HTR-8/SVneo (cell line): ENCODE data around the gene MAEL.
"Not testable (repeated sequence)": the region's sequence is repeated elsewhere in the genome, so short reads cannot be mapped to it uniquely, and the experiment has no call there.

ENCODE experiments used
- DNase-seq: peaks from one replicate; pipeline ENCODE4 v3.0.0; 2011; ENCODE audit warnings: low spot score, mixed read lengths; ENCODE audit not compliant: insufficient read length
- FAIRE-seq: peaks from 2 replicates; lab custom pipeline; 2011; peaks lifted over from hg19 to GRCh38; lab: Jason Lieb, UNC

The MAEL gene

DNA sequence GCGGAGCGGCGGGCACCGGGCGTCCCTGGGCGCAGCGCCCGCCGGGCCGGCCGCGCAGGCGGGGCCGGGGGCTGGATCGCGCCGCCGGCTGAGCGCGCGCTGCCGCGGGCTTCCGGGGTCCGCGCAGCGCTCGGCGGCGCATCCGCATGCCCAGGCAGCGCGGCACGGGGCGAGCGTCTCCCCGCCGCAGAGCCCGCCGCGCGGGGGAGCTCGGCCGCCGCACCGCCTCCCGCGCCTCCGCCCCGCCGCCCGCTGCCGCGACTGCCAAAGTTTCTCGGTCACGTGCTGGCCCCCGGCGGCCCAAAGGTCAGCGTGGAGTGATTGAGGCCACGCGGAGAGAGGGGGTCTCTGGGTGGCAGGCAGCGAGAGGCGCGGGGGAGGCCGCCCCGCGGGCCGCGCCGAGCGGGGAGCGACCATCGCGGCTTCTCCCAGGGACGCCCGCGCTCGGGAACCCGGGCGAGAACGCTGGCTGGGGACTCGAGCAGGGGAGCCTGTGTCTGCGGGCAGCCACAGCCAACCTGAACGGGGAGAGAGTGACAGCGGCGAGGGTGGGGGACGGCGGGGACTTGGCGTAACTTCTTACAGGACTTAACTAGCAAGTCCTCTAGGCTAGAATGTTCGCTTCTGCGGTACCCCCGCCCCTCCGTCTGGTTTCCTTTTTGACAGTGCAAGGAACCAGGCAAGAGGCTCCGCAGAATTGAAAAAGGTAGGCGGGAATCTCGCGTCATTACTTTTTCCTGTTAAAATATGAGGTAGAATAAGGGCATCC lies 13.5 kb upstream of the MAEL start, which contains the start of gene ILDR2:
TSS of gene ILDR2 (minus strand) at position 180 of the 769 bp plus-strand sequence. CDS start 272 bp downstream, outside the sequence.
- no peak for FAIRE-seq
- DNase-seq: no peak

DNA sequence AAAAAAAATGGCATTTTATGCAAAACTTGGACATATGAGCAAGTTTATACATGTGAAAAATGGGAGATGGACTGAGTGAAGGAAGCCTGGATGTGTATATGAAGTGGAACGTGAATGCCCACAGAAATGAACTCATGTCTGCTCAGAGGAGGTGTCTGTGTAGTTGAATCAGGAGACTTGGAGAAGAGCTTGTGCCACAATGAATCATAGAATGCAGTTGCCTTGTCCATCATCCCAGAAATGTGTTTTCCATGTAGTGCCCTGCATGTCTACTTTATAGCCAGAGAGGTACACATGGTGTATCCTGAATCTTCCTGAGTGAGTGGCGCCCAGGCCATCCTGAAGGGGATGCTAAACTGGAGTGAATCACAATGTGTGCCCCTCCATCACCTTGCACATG lies 11.1 kb upstream of the MAEL start:
- FAIRE-seq (no peak), DNase-seq (no peak)

DNA sequence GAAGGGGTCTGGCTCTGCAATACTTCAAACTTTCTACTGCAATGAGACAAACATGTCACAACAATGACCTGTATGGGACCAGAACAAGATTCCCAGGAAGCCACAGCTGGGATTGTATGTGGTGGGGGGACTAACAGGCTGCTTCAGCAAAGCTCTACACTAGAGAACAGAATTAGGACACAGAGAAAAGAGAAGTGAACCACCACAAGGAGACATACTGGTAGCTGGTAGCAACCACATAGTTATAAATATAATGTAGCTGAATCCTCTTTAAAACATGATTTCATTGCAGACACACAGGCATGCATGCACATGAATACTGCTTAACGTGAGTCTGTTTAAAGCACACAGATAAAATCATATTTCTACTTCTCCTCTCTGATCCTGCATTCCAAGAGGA lies 10.3 kb upstream of the MAEL start:
- DNase-seq (no peak), FAIRE-seq (no peak)

DNA sequence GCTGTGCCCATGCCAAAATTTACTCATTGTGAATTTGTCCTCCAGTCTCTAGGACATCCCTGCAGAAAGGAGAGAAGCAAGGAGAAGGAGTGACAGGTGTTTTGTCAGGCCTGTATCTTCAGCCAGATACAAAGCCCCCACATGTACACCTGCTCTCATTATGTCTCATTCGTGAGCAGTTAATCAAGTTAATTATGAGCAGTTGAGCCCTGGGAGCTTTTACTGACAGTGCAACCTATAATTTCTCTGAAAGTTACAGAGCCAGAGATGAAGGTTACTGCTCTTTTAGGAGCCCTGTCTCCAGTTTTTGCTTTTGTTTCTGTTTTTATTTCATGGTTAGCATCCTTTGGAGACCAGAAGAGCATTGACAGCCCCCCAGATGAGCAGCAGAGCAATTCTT lies 8.7 kb upstream of the MAEL start:
- DNase-seq (no peak), FAIRE-seq (no peak)

DNA sequence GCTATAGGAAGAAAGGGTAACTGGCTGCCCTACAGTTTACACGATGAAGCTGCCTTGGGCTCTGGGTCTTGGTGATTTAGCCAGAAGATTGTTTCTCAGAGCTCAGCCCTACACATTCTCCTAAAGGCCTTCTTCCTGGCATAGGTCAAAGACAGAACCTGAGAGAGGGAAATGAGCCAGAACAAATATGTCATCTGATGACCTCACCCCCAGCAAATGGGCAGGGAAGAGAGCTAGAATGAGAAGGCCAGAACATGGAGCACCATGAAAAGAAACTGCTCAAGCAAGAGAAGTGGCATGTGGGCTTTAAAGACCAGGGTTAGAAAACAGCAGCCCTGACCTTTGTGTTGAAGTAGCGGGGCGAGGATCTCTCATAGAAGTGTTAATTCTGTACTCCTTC lies 8.3 kb upstream of the MAEL start:
- no peak for DNase-seq
- no peak for FAIRE-seq

DNA sequence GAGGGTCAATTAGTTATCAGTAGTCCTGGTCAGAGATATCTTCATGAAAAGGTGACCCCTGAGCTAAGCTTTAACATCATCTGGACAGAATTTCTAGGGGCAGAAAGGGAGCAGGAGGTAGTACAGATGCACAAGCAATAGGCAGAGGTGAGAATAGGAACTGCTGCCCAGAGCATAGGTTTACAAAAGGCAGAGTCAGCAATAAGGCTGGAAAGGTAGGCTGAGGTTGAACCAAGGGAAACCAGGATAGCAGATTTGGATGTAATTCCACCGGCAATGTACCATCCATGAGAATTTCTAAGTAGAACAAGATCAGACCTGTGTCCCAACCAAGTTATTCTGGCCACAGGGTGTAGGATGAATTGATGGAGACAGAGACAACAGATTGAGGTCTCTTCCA lies 7.5 kb upstream of the MAEL start:
- no peak for FAIRE-seq
- no peak for DNase-seq

DNA sequence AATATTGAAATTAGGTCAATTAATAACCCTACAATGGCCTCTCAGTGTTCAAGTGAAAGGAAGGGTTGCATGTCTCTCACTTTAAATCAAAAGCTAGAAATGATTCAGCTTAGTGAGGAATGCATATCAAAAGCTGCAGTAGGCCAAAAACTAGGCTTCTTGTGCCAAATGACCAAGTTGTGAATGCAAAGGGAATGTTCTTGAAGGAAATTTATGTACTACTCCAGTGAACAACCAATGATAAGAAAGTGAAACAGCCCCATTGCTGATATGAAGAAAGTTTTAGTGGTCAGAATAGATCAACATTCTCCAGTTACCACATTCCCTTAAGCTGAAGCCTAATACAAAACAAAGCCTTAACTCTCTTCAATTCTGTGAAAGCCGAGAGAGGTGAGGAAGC lies 10.0 kb downstream of the MAEL start:
- no peak for FAIRE-seq

DNA sequence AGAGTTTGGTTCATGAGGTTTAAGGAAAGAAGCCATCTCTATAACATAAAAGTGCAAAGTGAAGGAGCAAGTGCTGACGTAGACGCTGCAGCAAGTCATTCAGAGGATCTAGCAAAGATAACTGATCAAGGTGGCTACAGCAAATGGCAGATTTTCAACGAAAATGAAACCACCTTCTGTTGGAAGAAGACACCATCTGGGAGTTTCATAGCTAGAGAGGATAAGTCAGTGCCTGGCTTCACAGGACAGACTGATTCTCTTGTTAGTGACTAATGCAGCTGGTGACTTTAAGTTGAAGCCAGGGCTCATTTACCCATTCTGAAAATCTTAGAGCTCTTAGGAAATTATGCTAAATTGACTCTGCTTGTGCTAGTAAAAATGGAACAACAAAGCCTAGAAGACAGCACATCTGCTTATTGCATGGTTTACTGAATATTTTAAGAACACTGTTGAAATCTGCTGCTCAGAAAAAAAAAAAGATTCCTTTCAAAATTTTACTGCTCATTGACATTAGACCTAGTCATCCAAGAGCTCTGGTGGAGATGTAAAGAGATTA lies 10.5 kb downstream of the MAEL start:
- DNase-seq (no peak), FAIRE-seq (no peak)

More for the DNA sequence above, 10.0 kb downstream of the MAEL start:
- DNase-seq: no peak

DNA sequence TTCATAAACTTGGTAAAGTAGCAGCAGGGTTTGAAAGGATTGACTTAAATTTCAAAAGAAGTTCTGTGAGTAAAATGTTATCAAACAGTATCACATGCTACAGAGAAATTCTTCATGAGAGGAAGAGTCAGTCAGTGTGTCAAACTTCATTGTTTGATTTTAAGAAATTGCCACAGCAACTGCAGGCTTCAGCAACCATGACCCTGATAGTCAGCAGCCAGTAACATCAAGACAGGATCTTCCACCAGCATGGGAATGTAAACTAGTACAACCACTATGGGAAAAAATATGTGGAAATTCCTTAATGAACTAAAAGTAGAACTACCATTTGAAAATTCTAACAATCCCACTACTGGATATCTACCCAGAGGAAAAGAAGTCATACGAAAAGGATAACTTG lies 11.5 kb downstream of the MAEL start:
- DNase-seq: no peak
- FAIRE-seq: no peak

DNA sequence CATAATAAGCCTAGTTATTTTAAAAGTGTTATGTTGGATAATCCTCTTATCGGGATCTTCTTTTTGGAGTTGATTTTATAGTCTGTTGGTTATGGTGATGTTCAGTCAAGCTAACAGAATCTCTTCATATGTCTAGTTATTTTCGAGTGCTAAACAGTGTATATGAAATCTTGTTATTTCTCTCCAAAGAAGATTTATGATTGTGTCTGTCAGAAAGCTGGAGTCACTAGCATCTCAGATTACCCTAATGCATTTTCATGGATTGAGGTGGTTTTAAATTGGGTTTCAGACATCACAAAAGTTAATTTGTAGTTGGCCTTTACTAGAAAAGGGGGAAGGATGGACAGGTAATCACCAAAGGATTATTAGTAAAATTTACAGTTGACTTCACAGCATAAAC lies 13.3 kb downstream of the MAEL start:
- DNase-seq: no peak
- no peak for FAIRE-seq

DNA sequence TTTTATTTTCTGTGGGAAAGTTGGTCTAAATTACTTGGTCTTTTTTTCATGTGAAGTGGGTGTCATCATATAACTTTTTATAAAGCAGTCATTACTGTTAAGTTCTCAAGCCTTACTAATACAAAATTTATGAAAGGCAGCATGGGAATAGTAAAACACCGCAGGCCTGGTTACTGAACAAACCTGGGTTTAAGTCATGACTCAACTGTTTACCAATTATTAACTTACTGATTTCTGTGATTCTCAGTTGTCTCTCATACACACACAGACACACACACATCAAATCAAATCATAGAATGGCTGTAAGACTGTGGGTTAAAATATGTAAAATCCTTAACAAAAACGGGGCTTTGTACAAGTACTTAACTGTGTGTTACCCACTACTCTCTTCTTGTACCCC lies 14.6 kb downstream of the MAEL start:
- DNase-seq (no peak), FAIRE-seq (no peak)

DNA sequence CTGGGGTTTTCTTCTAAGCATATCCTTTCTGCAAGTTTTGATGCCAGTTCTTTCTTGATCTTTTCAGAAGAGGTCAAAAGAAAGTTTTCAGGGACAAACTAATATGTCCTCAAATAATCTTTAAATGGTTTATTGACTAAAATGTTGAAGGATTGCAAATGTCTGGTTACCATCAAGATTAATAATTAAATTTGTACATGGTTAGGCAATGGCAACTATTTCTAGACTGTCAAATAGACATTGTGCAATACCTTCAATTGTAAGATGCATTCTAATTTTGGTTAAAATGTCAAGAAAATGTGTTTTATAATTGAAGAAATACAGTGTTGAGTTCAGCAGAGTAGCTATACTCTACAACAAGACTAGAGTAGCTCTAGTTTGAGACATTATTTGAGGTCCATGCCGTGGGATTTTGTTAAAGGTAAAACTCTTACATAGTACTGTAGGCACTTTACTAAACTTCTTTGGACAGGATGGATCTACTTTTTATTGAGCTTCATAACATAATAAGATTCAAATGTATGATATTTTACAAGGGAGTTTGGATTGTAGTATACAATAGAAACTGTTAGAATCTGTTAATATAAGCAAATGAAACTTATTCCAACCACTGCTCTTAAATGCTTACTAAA lies 22.6 kb downstream of the MAEL start:
- no peak for DNase-seq
- FAIRE-seq: no peak

DNA sequence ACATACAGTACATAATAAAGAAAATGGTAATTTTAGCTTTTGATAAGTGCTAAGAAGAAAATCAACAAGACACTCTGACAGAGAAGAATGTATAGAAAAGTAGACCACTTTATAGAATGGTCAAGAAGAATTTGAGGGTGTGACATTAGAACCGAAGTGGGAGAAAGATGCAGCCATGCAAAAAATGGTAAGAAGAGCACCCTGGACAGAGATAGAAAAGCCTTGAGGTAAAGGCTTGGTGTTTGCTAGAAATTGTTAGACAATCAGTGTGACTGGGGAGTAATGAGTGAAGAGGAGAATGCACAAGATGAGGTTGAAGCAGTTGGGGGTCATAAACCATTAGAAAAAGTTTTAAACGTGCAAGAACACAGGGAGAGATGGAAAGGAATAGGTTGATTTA lies 23.5 kb downstream of the MAEL start:
- DNase-seq (no peak), FAIRE-seq (no peak)

DNA sequence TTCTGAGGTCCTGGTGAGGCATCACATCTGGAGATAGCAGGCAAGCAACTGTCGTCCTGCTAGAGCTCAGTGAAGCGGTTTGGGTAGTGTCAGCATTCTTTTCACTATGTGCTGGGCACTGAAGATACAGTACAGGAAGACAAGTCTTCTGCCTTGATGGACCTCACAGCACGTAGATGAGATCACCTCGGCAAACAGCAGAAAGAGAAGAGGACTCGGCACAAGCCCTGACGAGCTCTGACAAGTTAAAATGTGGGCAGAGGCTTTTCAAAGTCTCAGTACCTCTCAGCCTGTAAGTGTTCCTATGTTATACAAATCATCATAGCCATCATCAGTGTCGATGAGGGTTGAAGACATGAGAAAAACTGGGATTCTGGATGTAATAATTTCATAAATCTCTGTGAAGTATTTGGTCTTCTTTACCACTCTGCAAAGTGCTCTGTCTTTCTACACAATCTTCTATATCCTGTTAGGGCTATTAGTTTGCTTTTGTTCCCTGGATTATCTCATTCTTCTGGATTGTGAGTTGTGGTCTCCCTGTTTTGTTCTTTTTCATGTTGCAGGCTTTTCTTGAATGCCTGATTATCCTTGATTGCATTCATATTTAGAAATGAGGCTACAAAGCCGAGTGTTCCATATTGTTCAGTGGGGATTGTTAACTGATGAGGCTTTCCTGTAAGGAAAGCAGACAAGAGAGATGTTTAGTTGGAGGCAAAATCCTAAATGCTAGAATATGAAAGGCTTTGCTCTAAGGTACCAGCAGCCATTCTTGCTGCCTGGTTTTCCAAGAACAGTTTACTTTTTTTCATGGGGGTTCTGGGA lies 24.2 kb downstream of the MAEL start:
- FAIRE-seq: no peak
- no peak for DNase-seq

DNA sequence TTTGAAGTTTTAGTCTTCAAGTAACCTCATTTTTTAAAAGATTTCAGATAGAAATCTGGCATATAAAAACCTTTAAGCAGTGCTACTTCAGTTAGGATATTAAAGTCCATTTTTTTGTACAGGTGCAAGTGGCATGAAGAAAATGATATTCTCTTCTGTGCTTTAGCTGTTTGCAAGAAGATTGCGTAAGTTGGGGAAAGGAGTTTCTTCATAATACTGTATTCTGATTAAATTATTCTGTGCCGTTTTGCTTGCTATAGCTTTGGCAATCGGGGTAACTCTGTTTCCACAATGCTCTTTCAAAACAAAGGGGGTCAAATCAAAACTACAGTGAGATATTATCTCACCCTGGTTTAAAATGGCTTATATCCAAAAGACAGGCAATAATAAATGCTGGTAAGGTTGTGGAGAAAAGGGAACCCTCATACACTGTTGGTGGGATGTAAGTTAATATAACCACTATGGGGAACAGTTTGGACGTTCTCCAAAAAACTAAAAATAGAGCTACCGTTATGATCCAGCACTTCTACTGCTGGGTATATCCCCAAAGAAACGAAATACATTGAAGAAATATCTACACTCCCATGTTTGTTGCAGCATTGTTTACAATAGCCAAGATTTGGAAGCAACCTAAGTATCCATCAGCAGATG lies 27.1 kb downstream of the MAEL start:
- FAIRE-seq: no peak

DNA sequence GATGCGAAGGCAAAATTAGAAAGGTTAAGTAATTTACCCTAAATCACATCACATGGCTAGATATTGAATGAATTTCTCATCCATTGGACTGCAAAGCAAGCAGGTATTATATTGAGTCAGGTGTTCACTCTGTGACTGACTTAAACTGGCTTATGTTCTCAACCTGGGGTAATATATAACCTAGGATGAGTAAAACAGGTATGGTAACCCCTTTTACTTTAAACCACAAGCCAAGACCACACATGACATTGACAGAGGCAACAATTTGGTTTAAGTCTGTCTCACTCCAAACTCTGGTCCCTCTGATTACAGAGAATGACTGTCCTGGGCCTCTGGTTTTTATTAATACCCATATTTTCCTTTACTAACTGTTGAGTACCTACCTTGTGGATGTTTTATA lies 33.3 kb downstream of the MAEL start:
- DNase-seq (no peak), FAIRE-seq (no peak)

More for the DNA sequence above, 27.1 kb downstream of the MAEL start:
- DNase-seq: no peak

DNA sequence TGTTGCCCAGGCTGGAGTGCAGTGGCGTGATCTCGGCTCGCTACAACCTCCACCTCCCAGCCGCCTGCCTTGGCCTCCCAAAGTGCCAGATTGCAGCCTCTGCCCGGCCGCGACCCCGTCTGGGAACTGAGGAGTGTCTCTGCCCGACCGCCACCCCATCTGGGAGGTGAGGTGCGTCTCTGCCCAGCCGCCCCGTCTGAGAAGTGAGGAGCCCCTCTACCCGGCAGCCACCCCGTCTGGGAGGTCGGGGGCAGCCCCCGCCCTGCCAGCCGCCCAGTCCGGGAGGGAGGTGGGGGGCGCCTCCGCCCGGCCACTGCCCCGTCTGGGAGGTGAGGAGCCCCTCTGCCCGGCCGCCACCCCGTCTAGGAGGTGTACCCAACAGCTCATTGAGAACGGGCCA lies 40.5 kb downstream of the MAEL start:
- not testable (repeated sequence) for FAIRE-seq

DNA sequence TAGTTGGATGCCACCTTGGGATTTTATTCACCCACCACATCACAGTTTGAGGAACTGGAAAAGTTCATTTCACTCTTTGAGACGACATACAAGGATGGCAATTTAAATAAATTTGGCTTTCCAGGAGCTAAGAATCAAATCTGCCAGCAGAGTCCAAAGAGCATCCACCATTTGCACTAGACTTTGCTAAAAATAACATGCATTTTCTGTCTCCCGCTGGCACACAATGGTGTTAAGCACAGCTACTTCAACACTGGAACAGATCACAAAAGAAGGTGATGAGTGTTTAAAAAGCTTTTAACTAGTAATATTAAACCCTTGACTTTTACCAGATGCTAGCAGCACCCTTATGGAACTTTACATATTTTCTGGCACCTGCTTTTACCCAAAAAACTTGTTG lies 44.6 kb downstream of the MAEL start:
- DNase-seq (no peak), FAIRE-seq (no peak)

More for the DNA sequence above, 40.5 kb downstream of the MAEL start:
- not testable (repeated sequence) for DNase-seq

DNA sequence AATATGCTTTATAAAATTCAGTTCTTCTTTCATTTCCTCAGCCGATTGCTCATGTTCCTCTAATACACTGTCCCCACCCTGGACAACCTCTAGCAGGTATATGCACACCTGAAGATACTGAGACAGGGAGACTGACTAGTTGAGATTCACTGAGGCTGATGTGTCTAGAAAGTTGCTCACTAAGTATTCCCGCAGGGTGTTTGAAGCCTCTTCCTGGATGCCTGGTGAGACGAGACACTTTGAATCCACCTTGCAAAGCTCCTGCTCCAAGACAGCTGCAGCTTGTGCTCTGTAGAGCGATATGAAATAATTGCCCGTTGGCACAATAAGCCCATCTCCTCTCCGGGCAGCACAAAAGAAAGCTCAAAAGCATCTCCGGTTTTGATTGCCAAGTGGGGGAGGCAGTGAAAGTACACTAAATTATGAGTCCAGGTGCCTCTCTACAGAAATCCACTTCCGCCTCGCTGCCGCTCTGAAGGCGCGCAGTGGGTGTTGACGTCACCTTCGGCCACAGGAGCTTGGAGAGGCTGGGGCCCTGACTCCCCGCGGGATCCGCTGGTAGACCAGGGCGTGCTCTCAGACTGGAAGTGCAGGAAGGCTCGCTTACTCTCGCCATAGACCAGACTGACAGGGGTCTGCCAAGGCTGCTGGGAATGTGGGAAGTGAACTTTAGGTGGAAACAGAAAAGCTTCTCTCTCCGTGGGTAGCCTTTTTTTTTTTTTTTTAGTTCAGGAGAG lies 54.8 kb downstream of the MAEL start:
- DNase-seq (no peak), FAIRE-seq (no peak)

DNA sequence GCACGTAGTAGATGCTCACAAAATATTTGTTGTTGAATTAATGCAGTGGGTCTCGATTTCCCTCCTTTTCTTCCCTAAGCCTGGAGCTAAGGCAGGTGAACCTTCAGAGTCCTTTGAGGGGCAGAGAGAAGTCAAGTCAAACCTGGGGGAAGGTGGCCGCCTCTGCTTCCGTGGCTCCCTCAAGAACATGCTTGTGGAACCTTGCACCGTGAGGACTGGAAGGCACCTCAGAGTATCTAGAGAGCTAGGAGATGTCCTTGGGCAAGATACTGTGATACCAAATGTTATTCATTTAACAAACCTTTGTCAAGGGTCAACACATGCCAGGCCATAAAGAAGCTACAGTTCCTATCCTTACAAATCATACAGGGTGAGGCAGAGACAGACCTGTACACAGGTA lies 62.8 kb downstream of the MAEL start:
- no peak for FAIRE-seq

More for the DNA sequence above, 62.8 kb downstream of the MAEL start:
- DNase-seq: no peak
